K562 (cell line): ENCODE results near the gene TFAP2A. TPM values are rescaled to one million over a fixed set of nuclear protein-coding genes. Genes with fewer than 3 reads are reported as not detected.
A peak's percentile ranks its signal among the peaks of the same experiment; 100 is the strongest.

Experiments
- ATAC-seq: fragments of 200-7000 bp; cut with Tn5 transposase; 3 replicates; pipeline ENCODE4 v1.9.1; 2020; ENCODE audit warnings: moderate library complexity
- BruUV-seq: library from RNA; stranded (reverse); fragments of 400-500 nt; replicated peaks from 2 replicates; lab custom pipeline; 2021; lab: Mats Ljungman, UMichigan
- CTCF ChIA-PET: fragments of 300-600 bp; formaldehyde crosslinking; extraction: SDS; loops from one replicate; lab custom pipeline; 2021; ENCODE audit warnings: low intra/inter-chr PET ratio; lab: Yijun Ruan, JAX
- POLR2A ChIA-PET: fragments of 300-600, 350-650 bp; sonication (Branson Sonifier 250); formaldehyde crosslinking; extraction: SDS; loops from one replicate; lab custom pipeline; 2021; ENCODE audit warnings: antibody characterized with exemption, inconsistent platforms; lab: Yijun Ruan, JAX
- DNase-seq, 4 experiments: peaks; one replicate each; pipeline versions ENCODE4 v3.0.0 to v3.0.0-alpha.2; 2011 to 2018; ENCODE audit warnings: low spot score in 3 of 4, mixed read lengths in 3 of 4; ENCODE audit errors: extremely low read depth in 1 of 4
- FAIRE-seq: peaks from 2 replicates; lab custom pipeline; 2011; peaks lifted over from hg19 to GRCh38; lab: Jason Lieb, UNC
- H2AFZ ChIP-seq: 2 replicates; pipeline ENCODE4 v1.6.0; 2011; ENCODE audit warnings: low read depth, low read length, control low read depth, inconsistent platforms
- H3K27ac ChIP-seq: fragments of 200-600 bp; 3 replicates; pipeline ENCODE4 v1.8.0; 2011; ENCODE audit warnings: low read depth, mild to moderate bottlenecking, control low read depth, inconsistent platforms, low read length, moderate library complexity, mixed read lengths; ENCODE audit errors: extremely low read depth
- H3K27me3 ChIP-seq, 2 experiments: fragments of 300-600 bp in 1 of 2; 2 replicates in 1 of 2; 3 replicates in 1 of 2; pipeline versions ENCODE4 v1.6.0 to v1.8.0; 2011; ENCODE audit warnings: inconsistent platforms in 2 of 2, low read length in 2 of 2, mild to moderate bottlenecking in 1 of 2, mixed read lengths in 1 of 2, moderate library complexity in 1 of 2; ENCODE audit not compliant: control insufficient read depth in 2 of 2, insufficient read depth in 2 of 2
- H3K36me3 ChIP-seq: fragments of 300-600 bp; 3 replicates; pipeline ENCODE4 v1.8.0; 2011; ENCODE audit warnings: mild to moderate bottlenecking, low read length, inconsistent platforms; ENCODE audit not compliant: control insufficient read depth, insufficient read depth
- H3K4me1 ChIP-seq, 2 experiments: fragments of 200-600 bp in 1 of 2; replicated peaks in 1 of 2; 2 replicates in 1 of 2; 3 replicates in 1 of 2; pipeline versions ENCODE4 v1.5.1 to v1.8.0; 2011; ENCODE audit warnings: inconsistent platforms in 2 of 2, low read length in 2 of 2, mild to moderate bottlenecking in 1 of 2, mixed read lengths in 1 of 2, moderate library complexity in 1 of 2; ENCODE audit not compliant: control insufficient read depth in 2 of 2, insufficient read depth in 2 of 2
- H3K4me2 ChIP-seq: 2 replicates; pipeline ENCODE4 v1.6.1; 2011; ENCODE audit warnings: low read length, control low read depth, inconsistent platforms, mixed read lengths; ENCODE audit not compliant: insufficient read depth
- H3K4me3 ChIP-seq: fragments of 200-600 bp; sonication (generic), shearing (Covaris generic); 2 replicates; pipeline ENCODE4 v1.5.1; 2016; ENCODE audit warnings: control low read depth, inconsistent platforms
- H3K79me2 ChIP-seq: fragments of 200-600 bp; 3 replicates; pipeline ENCODE4 v1.8.0; 2011; ENCODE audit warnings: low read length, inconsistent platforms; ENCODE audit not compliant: control insufficient read depth, insufficient read depth
- H3K9ac ChIP-seq, 2 experiments: 2 replicates each; pipeline versions ENCODE4 v1.6.0 to v1.6.1; 2011; ENCODE audit warnings: low read depth in 2 of 2, low read length in 2 of 2, control low read depth in 1 of 2, inconsistent platforms in 1 of 2, mild to moderate bottlenecking in 1 of 2, mixed read lengths in 1 of 2; ENCODE audit not compliant: insufficient read depth in 1 of 2
- H3K9me1 ChIP-seq: one replicate; pipeline ENCODE4 v1.6.0; 2011; ENCODE audit warnings: inconsistent platforms, mild to moderate bottlenecking, low read length, moderate library complexity; ENCODE audit not compliant: control insufficient read depth, insufficient read depth
- H3K9me3 ChIP-seq: replicated peaks from 2 replicates; pipeline ENCODE4 v1.5.1; 2011; ENCODE audit warnings: low read depth, low read length, inconsistent platforms; ENCODE audit not compliant: control insufficient read depth, insufficient read depth
- H4K20me1 ChIP-seq: replicated peaks from 2 replicates; pipeline ENCODE4 v1.6.1; 2011; ENCODE audit warnings: low read length, inconsistent platforms, mixed read lengths; ENCODE audit not compliant: control insufficient read depth, insufficient read depth
- DPF2 ChIP-seq: fragments of 450-650 bp; IDR thresholded peaks from 2 replicates; pipeline ENCODE4 v1.6.1; 2016
- EP400 ChIP-seq: fragments of 450-650 bp; IDR thresholded peaks from 2 replicates; pipeline ENCODE4 v1.6.1; 2017; ENCODE audit warnings: antibody characterized with exemption, mild to moderate bottlenecking, moderate library complexity
- HNRNPL ChIP-seq: fragments of 200-400 bp; formaldehyde crosslinking; IDR thresholded peaks from 2 replicates; pipeline ENCODE4 v1.6.1; 2017; ENCODE audit warnings: low read depth, mild to moderate bottlenecking, low read length
- KHSRP ChIP-seq: fragments of 450-650 bp; IDR thresholded peaks from 2 replicates; pipeline ENCODE4 v1.6.1; 2017
- RBM14 ChIP-seq: fragments of 200-400 bp; formaldehyde crosslinking; IDR thresholded peaks from 2 replicates; pipeline ENCODE4 v1.6.1; 2018; ENCODE audit warnings: low read depth, mild to moderate bottlenecking, low read length, moderate library complexity, borderline replicate concordance; ENCODE audit not compliant: insufficient read depth
- SNRNP70 ChIP-seq: fragments of 200-400 bp; formaldehyde crosslinking; optimal IDR thresholded peaks from 2 replicates; pipeline ENCODE3; 2017; ENCODE audit warnings: low read depth, low read length
- ZMIZ1 ChIP-seq, 2 experiments: fragments of 150-350 bp in 1 of 2; IDR thresholded peaks; 2 replicates each; pipeline ENCODE4 v1.6.1; 2012 to 2016; ENCODE audit warnings: low read depth in 2 of 2, low read length in 2 of 2, mild to moderate bottlenecking in 1 of 2, moderate library complexity in 1 of 2
- WGBS: fragments of 100-300 bp; shearing (Covaris generic); methylation state at CpG from one replicate; pipeline ENCODE4 v1.1.6; 2016; ENCODE audit warnings: low coverage, mixed read lengths; ENCODE audit not compliant: insufficient coverage; ENCODE audit errors: missing lambda C conversion rate; 5-methylcytosine and 5-hydroxymethylcytosine counted together
- in situ Hi-C: fragments of 300-500 bp; cut with MboI; formaldehyde crosslinking; loops from 4 replicates; pipeline ENCODE4 v1.15.0; 2018; ENCODE audit warnings: inconsistent platforms, mixed read lengths
- intact Hi-C: fragments of 100-400 bp; cut with micrococcal nuclease; formaldehyde crosslinking; loops from 2 replicates; pipeline ENCODE4 v1.14.2; 2022
- polyA plus RNA-seq, 8 experiments: library from polyadenylated mRNA; depleted of rRNA in 4 of 8; stranded (reverse) in 5 of 8; unstranded in 3 of 8; fragments of >200 nt; fragmentation: Nextera tagmentation in 2 of 8; fragmentation: Illumina TruSeq in 1 of 8; extraction: Ambion mirVana in 2 of 8; extraction: Trizol in 1 of 8; gene quantifications; 2 replicates each; pipeline versions ENCODE4 v1.2.1 to v1.2.3, GENCODE V29; 2011 to 2014; ENCODE audit warnings: inconsistent platforms in 1 of 8, missing spikeins in 1 of 8
- total RNA-seq, 7 experiments: library from RNA; depleted of rRNA in 6 of 7; stranded (reverse); fragments of >200 nt in 6 of 7; fragmentation: Illumina TruSeq in 2 of 7; extraction: Trizol in 2 of 7; gene quantifications; 2 replicates each; pipeline versions ENCODE4 v1.2.1 to v1.2.3, GENCODE V29; 2011 to 2021; ENCODE audit warnings: low replicate concordance in 1 of 7
- TF ChIP-seq, protein P1 (sequence below): fragments of 250-450 bp; sonication (Bioruptor Pico); IDR thresholded peaks from 2 replicates; pipeline ENCODE4 v1.4.0; 2020; ENCODE audit warnings: mild to moderate bottlenecking
- TF ChIP-seq, protein P2 (sequence below): sonication (generic); formaldehyde crosslinking; IDR thresholded peaks from 2 replicates; pipeline ENCODE4 v1.8.1; 2022; ENCODE audit warnings: missing genetic modification reagents

Gene TFAP2A
- total and polyA plus RNA-seq, 9 of the 15 experiments (the other 6 are each of a cell fraction or from before 2014, with no cell fraction given): 0.14 to 0.53 (median 0.19) TPM; not detected in 1

- peaks cover 12 to 18% of the 10 kb centered on the region in 2 experiments for H3K4me1 ChIP-seq
- H3K4me2 ChIP-seq: peak overlapping the region; percentile 36
- H4K20me1 ChIP-seq: no peaks in the 10 kb centered on the region; the same call in 1 of the 2 replicates
- no TSS peak for BruUV-seq
- H3K27me3 ChIP-seq: peaks cover 11 to 27% of the 10 kb centered on the region in 2 experiments
- ChIA-PET POLR2A (interaction anchor here (0.8 to 1.4 kb wide), 2 partner anchors 15 to 16 kb away, joined by 4 read pairs; no protein-coding TSS in a partner anchor), CTCF (no interaction called here)
- no peaks in the 10 kb centered on the region for H3K9me3 ChIP-seq
- H3K36me3 ChIP-seq: no peaks in the 10 kb centered on the region
- no peak overlapping the region for H3K4me3 ChIP-seq
- intact Hi-C loops: no loop called here
- no peak overlapping the region for H3K27ac ChIP-seq
- DNase-seq (peak; percentile 23 to 61 (median 36)), FAIRE-seq (no peak), ATAC-seq (peak; percentile 63)
- peak overlapping the region in 1 of 2 experiments; percentile 71; a peak in 2 of 4 replicates for H3K9ac ChIP-seq
- H3K79me2 ChIP-seq: no peaks in the 10 kb centered on the region
- peak overlapping the region; percentile 37 for H2AFZ ChIP-seq
- 11% methylated on average over 16 of the region's 16 CpGs for WGBS
- H3K9me1 ChIP-seq: no peaks in the 10 kb centered on the region
- in situ Hi-C loops: no loop called here
- TF ChIP-seq, protein P1, sequence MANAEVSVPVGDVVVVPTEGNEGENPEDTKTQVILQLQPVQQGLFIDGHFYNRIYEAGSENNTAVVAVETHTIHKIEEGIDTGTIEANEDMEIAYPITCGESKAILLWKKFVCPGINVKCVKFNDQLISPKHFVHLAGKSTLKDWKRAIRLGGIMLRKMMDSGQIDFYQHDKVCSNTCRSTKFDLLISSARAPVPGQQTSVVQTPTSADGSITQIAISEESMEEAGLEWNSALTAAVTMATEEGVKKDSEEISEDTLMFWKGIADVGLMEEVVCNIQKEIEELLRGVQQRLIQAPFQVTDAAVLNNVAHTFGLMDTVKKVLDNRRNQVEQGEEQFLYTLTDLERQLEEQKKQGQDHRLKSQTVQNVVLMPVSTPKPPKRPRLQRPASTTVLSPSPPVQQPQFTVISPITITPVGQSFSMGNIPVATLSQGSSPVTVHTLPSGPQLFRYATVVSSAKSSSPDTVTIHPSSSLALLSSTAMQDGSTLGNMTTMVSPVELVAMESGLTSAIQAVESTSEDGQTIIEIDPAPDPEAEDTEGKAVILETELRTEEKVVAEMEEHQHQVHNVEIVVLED (CRISPR knock-in tag): no peak
- TF ChIP-seq EP400 (peak; percentile 22; the same call in 1 of the 2 replicates), RBM14 (no peak), DPF2 (0 out of 2 replicates have a peak, but pooled peaks have one; percentile 9), HNRNPL (no peak), KHSRP (no peak), SNRNP70 (no peak), ZMIZ1 (IDR thresholded peaks at IDR 0.05; ENCODE audit: low read depth in 2 of 2, low read length in 2 of 2) (no peak)
- TF ChIP-seq, protein P2, sequence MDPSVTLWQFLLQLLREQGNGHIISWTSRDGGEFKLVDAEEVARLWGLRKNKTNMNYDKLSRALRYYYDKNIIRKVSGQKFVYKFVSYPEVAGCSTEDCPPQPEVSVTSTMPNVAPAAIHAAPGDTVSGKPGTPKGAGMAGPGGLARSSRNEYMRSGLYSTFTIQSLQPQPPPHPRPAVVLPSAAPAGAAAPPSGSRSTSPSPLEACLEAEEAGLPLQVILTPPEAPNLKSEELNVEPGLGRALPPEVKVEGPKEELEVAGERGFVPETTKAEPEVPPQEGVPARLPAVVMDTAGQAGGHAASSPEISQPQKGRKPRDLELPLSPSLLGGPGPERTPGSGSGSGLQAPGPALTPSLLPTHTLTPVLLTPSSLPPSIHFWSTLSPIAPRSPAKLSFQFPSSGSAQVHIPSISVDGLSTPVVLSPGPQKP: no peak
These were observed 48.9 kb upstream of the TFAP2A start for GRCh38 chr6:10463491-10464481.
